Astrocyte (in vitro differentiated cells and primary cell): Measurements from ENCODE around the gene CD59. TPM values are rescaled to one million over a fixed set of nuclear protein-coding genes. Genes with fewer than 3 reads are reported as not detected.
"Not testable (repeated sequence)": the region's sequence is repeated elsewhere in the genome, so short reads cannot be mapped to it uniquely, and the experiment has no call there.

Experiments
- DNase-seq: peaks from one replicate; pipeline ENCODE4 v3.0.0-alpha.2; 2010; ENCODE audit warnings: low read depth
- FAIRE-seq: peaks from 2 replicates; lab custom pipeline; 2011; peaks lifted over from hg19 to GRCh38; lab: Jason Lieb, UNC
- H2AFZ ChIP-seq: 2 replicates; pipeline ENCODE4 v1.6.0; 2012; ENCODE audit warnings: low read depth, low read length, inconsistent platforms
- H3K27ac ChIP-seq: 2 replicates; pipeline ENCODE4 v1.5.1; 2011; ENCODE audit warnings: low read depth, low read length, inconsistent platforms
- H3K27me3 ChIP-seq: 2 replicates; pipeline ENCODE4 v1.6.0; 2011; ENCODE audit warnings: low read length, inconsistent platforms; ENCODE audit not compliant: insufficient read depth
- H3K36me3 ChIP-seq: 2 replicates; pipeline ENCODE4 v1.5.1; 2011; ENCODE audit warnings: low read length, inconsistent platforms; ENCODE audit not compliant: insufficient read depth
- H3K4me1 ChIP-seq: 2 replicates; pipeline ENCODE4 v1.5.1; 2011; ENCODE audit warnings: low read length, inconsistent platforms; ENCODE audit not compliant: insufficient read depth
- H3K4me2 ChIP-seq: 2 replicates; pipeline ENCODE4 v1.6.0; 2012; ENCODE audit warnings: low read length, inconsistent platforms
- H3K4me3 ChIP-seq: 2 replicates; pipeline ENCODE4 v1.5.1; 2011; ENCODE audit warnings: low read depth, mild to moderate bottlenecking, low read length, inconsistent platforms; ENCODE audit not compliant: insufficient read depth
- H3K79me2 ChIP-seq: 2 replicates; pipeline ENCODE4 v1.6.0; 2012; ENCODE audit warnings: mild to moderate bottlenecking, low read length, inconsistent platforms; ENCODE audit not compliant: insufficient read depth
- H3K9ac ChIP-seq: 2 replicates; pipeline ENCODE4 v1.6.0; 2012; ENCODE audit warnings: mild to moderate bottlenecking, low read length, inconsistent platforms
- H3K9me3 ChIP-seq: 2 replicates; pipeline ENCODE4 v1.5.1; 2012; ENCODE audit warnings: low read depth, mild to moderate bottlenecking, low read length, inconsistent platforms; ENCODE audit not compliant: insufficient read depth
- H4K20me1 ChIP-seq: 2 replicates; pipeline ENCODE4 v1.6.0; 2012; ENCODE audit warnings: low read length, inconsistent platforms; ENCODE audit not compliant: insufficient read depth
- H3K27ac Mint-ChIP-seq: one replicate; pipeline ENCODE4 v1.8.0; 2021; ENCODE audit warnings: mild to moderate bottlenecking, mixed read lengths; ENCODE audit not compliant: unreplicated experiment
- H3K27me3 Mint-ChIP-seq: one replicate; pipeline ENCODE4 v1.8.0; 2021; ENCODE audit warnings: low read depth, mixed read lengths; ENCODE audit not compliant: unreplicated experiment
- H3K36me3 Mint-ChIP-seq: one replicate; pipeline ENCODE4 v1.8.0; 2021; ENCODE audit warnings: low read depth, mixed read lengths; ENCODE audit not compliant: unreplicated experiment
- H3K4me1 Mint-ChIP-seq: one replicate; pipeline ENCODE4 v1.8.0; 2021; ENCODE audit warnings: low read depth, mixed read lengths; ENCODE audit not compliant: unreplicated experiment
- H3K4me3 Mint-ChIP-seq: one replicate; pipeline ENCODE4 v1.8.0; 2021; ENCODE audit warnings: mild to moderate bottlenecking, moderate library complexity, mixed read lengths; ENCODE audit not compliant: unreplicated experiment
- H3K9me3 Mint-ChIP-seq: one replicate; pipeline ENCODE4 v1.8.0; 2021; ENCODE audit warnings: mild to moderate bottlenecking, mixed read lengths; ENCODE audit not compliant: unreplicated experiment
- CTCF ChIP-seq: IDR thresholded peaks from 2 replicates; pipeline ENCODE4 v1.5.1; 2011; ENCODE audit warnings: low read depth, mild to moderate bottlenecking, inconsistent platforms, low read length, moderate library complexity; ENCODE audit not compliant: insufficient read depth
- EZH2 ChIP-seq: IDR thresholded peaks from 2 replicates; pipeline ENCODE4 v1.6.1; 2012; ENCODE audit warnings: mild to moderate bottlenecking, low read length, inconsistent platforms; ENCODE audit not compliant: insufficient read depth
- total RNA-seq: library from RNA; stranded (reverse); gene quantifications from 2 replicates; pipeline ENCODE4 v1.2.1, GENCODE V29; 2021

The CD59 gene
- total RNA-seq, 1 donor from 2014 or later: 587 TPM

- no peak overlapping the region for H3K9ac ChIP-seq
- no peak overlapping the region for H3K27ac ChIP-seq
- Mint-ChIP-seq H3K4me1 (peaks cover 3% of the 10 kb centered on the region), H3K4me3 (no peak overlapping the region), H3K36me3 (peaks cover 1% of the 10 kb centered on the region), H3K27ac (no peak overlapping the region), H3K27me3 (no peaks in the 10 kb centered on the region), H3K9me3 (peaks cover 9% of the 10 kb centered on the region)
- H3K79me2 ChIP-seq: no peaks in the 10 kb centered on the region
- no peak overlapping the region for H3K4me2 ChIP-seq
- H4K20me1 ChIP-seq: no peaks in the 10 kb centered on the region
- H3K9me3 ChIP-seq: no peaks in the 10 kb centered on the region
- no peaks in the 10 kb centered on the region for H3K4me1 ChIP-seq
- TF ChIP-seq EZH2 (no peak), CTCF (no peak)
- no peaks in the 10 kb centered on the region for H3K36me3 ChIP-seq
- no peaks in the 10 kb centered on the region for H3K27me3 ChIP-seq
- no peak for DNase-seq
- no peak overlapping the region for H3K4me3 ChIP-seq
- no peak for FAIRE-seq
- H2AFZ ChIP-seq: no peak overlapping the region
Observed at GRCh38 chr11:33682019-33682418, 54.2 kb downstream of the CD59 start.

GRCh38 chr11:33678616-33679015 is 57.6 kb downstream of the CD59 start:
- H3K27me3 Mint-ChIP-seq, H3K36me3 Mint-ChIP-seq, H3K4me3 ChIP-seq, H3K9me3 Mint-ChIP-seq, H3K9ac ChIP-seq, H3K27ac ChIP-seq, H4K20me1 ChIP-seq, FAIRE-seq, H2AFZ ChIP-seq, H3K4me1 ChIP-seq, H3K36me3 ChIP-seq, H3K27ac Mint-ChIP-seq, H3K27me3 ChIP-seq, H3K9me3 ChIP-seq, H3K79me2 ChIP-seq, DNase-seq, H3K4me3 Mint-ChIP-seq, H3K4me2 ChIP-seq: not testable (repeated sequence)
- peaks cover 10% of the 10 kb centered on the region for H3K4me1 Mint-ChIP-seq

GRCh38 chr11:33674035-33674814 is 62.0 kb downstream of the CD59 start:
- Mint-ChIP-seq H3K4me1 (peaks cover 33% of the 10 kb centered on the region), H3K27me3 (no peaks in the 10 kb centered on the region), H3K27ac (peak overlapping the region; percentile 89), H3K4me3 (no peak overlapping the region), H3K36me3 (peaks cover 3% of the 10 kb centered on the region), H3K9me3 (peaks cover 9% of the 10 kb centered on the region)
- H3K9ac ChIP-seq: peak overlapping the region; percentile 57
- no peaks in the 10 kb centered on the region for H3K27me3 ChIP-seq
- H3K4me1 ChIP-seq: peaks cover 30% of the 10 kb centered on the region
- H3K4me2 ChIP-seq: peak overlapping the region; percentile 15
- no peaks in the 10 kb centered on the region for H3K9me3 ChIP-seq
- peak overlapping the region; percentile 79 for H3K27ac ChIP-seq
- DNase-seq (peak; percentile 84), FAIRE-seq (peak; percentile 87)
- no peak for TF ChIP-seq CTCF
- no peak for TF ChIP-seq EZH2
- no peak overlapping the region for H3K4me3 ChIP-seq
- no peak overlapping the region for H2AFZ ChIP-seq
- H3K36me3 ChIP-seq: peaks cover 4% of the 10 kb centered on the region
- no peaks in the 10 kb centered on the region for H3K79me2 ChIP-seq
- H4K20me1 ChIP-seq: no peaks in the 10 kb centered on the region
